RWPE1 (cell line): ENCODE measurements around the gene SLC10A6.

Experiments used
- CTCF ChIA-PET: fragments of 350-600 bp; sonication (Branson Sonifier 250); formaldehyde crosslinking; extraction: SDS; loops from one replicate; lab custom pipeline; 2021; lab: Yijun Ruan, JAX
- POLR2A ChIA-PET: fragments of 400-600 bp; formaldehyde crosslinking; extraction: SDS; loops from one replicate; lab custom pipeline; 2020; ENCODE audit warnings: antibody characterized with exemption; ENCODE audit not compliant: low non-redundant PET; lab: Yijun Ruan, JAX
- DNase-seq: peaks from one replicate; pipeline ENCODE4 v3.0.0; 2012; ENCODE audit warnings: low spot score
- H3K27ac ChIP-seq: fragments of 450-650 bp; 2 replicates; pipeline ENCODE4 v1.5.1; 2017
- TF ChIP-seq, protein P1 (sequence below): fragments of 450-650 bp; conservative IDR thresholded peaks from 2 replicates; pipeline ENCODE4 v1.5.1; 2017; ENCODE audit warnings: low read depth, mild to moderate bottlenecking

Gene SLC10A6

DNA sequence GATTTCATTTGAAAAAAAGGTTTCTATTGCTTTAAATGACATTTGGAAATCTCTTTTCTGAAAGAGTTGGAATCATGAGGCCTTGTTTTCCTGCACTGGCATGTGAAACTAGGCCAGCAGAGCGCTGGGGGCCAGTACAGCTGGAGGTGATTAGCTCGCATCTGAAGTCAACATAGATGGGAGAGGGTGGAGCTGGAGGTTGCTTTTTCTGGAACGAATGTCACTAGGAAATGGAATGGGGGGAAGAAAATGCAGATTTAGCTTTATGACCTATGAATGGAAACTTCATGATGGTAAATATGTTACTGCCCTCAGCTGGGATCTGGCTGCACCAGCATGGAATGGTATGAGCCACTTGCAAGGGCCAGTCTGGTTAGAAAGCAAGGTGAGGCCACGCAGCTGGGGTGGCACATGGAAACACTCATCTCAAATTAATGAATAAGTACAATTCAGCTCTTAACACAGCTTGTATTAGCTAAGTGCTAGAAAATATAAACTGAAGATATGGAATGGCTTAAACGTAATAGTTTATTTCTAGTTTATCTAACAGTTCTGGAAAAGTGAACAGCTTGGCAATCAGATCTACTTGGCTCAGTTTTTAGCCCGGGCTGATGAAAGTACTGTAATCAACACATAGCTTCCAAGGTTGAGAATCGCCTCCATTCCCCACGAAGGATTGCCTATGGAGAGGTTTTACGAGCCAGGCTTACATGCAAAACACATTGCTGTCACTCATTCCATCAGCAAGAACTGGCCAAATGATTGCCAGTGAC lies 32.5 kb downstream of the SLC10A6 start:
- DNase-seq = no peak
- ChIA-PET CTCF (interaction anchor here (0.7 to 1.5 kb wide), 2 partner anchors 12 to 15 kb away, joined by 3 read pairs; no protein-coding TSS in a partner anchor), POLR2A (no interaction called here)
- TF ChIP-seq, protein P1, sequence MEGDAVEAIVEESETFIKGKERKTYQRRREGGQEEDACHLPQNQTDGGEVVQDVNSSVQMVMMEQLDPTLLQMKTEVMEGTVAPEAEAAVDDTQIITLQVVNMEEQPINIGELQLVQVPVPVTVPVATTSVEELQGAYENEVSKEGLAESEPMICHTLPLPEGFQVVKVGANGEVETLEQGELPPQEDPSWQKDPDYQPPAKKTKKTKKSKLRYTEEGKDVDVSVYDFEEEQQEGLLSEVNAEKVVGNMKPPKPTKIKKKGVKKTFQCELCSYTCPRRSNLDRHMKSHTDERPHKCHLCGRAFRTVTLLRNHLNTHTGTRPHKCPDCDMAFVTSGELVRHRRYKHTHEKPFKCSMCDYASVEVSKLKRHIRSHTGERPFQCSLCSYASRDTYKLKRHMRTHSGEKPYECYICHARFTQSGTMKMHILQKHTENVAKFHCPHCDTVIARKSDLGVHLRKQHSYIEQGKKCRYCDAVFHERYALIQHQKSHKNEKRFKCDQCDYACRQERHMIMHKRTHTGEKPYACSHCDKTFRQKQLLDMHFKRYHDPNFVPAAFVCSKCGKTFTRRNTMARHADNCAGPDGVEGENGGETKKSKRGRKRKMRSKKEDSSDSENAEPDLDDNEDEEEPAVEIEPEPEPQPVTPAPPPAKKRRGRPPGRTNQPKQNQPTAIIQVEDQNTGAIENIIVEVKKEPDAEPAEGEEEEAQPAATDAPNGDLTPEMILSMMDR = no peak
- no peak overlapping the region for H3K27ac ChIP-seq

DNA sequence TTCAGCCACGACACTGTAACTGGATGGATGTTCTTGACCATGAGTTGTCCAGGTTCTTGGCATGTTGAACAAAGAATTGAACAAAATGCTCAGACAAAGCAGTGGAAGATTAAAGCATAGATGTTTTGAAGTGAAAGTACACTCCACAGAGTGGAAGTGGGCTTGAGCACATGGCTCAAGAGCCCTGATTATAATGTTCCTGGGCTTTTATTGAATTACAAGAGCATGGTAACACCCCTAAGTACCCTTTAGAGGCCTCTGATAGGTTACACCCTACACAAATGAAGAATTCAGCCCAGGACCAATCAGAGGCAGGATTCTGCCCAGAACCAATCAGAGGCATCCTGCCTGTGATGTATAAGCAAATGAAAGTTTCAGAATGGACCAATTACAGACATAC lies 33.5 kb downstream of the SLC10A6 start:
- no peak for DNase-seq
- no peak overlapping the region for H3K27ac ChIP-seq
- TF ChIP-seq, protein P1 = no peak
- ChIA-PET POLR2A (no interaction called here), CTCF (interaction anchor here (0.6 kb wide), 1 partner anchor 107 kb away, joined by 5 read pairs; no protein-coding TSS in a partner anchor)

DNA sequence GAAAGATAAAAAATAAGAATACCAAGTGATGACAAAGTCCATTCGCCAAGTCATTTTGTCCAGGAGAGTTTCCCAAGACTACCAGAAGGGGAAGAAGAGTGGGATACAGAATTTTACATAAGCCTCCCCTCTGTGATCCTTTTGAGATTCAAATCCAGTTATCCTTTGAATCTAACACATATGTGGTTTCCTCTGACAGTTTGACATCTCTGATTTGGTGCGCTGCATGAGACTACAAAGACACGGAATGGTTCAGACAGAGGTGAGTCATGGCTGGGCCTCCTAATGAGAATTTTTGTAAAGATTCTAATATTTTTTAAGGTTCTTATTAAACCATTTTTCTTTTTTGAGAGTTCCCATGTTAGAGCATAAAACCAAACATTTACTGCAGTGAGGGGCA lies 38.3 kb downstream of the SLC10A6 start:
- no peak for DNase-seq
- no peak overlapping the region for H3K27ac ChIP-seq
- CTCF ChIA-PET = no interaction called here
- POLR2A ChIA-PET = no interaction called here
- TF ChIP-seq, protein P1 = no peak

DNA sequence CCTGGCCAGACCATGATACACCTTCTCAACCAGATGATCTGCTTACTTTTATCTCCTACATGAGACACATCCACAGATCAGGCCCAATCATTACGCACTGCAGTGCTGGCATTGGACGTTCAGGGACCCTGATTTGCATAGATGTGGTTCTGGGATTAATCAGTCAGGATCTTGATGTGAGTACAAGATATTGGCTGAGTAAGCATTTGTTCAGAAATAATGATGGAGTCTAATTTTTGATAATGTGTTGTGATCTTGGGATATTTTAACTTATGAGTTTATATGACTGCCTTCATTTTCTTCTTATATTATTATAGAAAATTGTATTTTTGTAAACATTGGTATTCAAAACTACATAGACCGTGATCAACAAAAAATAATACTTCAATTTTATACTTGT lies 39.4 kb downstream of the SLC10A6 start:
- TF ChIP-seq, protein P1 = no peak
- POLR2A ChIA-PET = no interaction called here
- CTCF ChIA-PET = interaction anchor here (0.6 kb wide), 1 partner anchor 42 kb away, joined by 4 read pairs; no protein-coding TSS in a partner anchor
- DNase-seq = no peak
- H3K27ac ChIP-seq = no peak overlapping the region

DNA sequence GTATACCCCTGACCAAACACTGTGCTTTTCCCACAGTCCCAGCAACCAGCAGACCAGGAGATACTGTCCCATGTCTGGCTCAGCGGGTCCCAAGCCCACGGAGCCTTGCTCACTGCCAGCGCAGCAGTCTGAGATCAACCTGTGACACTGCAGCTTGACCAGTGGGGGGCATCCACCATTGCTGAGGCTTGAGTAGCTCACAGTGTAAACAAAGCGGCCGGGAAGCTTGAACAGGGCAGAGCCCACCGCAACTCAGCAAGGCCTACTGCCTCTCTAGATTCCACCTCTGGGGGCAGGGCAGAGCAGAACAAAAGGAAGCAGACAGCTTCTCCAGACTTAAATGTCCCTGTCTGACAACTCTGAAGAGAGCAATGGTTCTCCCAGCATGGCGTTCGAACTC lies 58.1 kb downstream of the SLC10A6 start:
- DNase-seq = no peak
- ChIA-PET CTCF (no interaction called here), POLR2A (no interaction called here)
- H3K27ac ChIP-seq = no peak overlapping the region
- TF ChIP-seq, protein P1 = no peak

DNA sequence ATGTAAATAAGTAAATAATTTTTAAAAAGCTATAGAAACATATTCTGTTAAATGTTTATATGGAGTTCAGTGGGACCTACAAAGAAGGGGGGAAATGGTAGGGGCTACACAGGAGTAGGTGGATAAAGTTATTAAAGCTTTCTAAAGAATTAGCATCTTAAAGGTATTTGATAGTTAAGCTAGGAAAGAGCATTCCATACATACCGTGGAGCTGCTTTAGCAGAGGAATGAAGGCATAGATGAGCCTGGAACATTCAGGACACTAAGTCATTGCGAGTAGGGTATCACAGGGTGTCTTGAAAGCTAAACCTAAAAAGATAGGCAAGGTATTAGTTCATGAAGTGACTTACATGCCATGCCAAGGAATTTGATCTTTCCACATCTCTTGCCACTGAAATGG lies 60.4 kb downstream of the SLC10A6 start:
- no peak for DNase-seq
- no peak overlapping the region for H3K27ac ChIP-seq
- CTCF ChIA-PET = no interaction called here
- POLR2A ChIA-PET = no interaction called here
- TF ChIP-seq, protein P1 = no peak
